Adrenal gland (tissue), 12 donors: ENCODE results near the gene PFN1. TPM values are rescaled to one million over a fixed set of nuclear protein-coding genes. Genes with fewer than 3 reads are reported as not detected.
A peak's percentile ranks its signal among the peaks of the same experiment; 100 is the strongest.

Source experiments
- DNase-seq, 7 donors: peaks; one replicate each; pipeline ENCODE4 v3.0.0-alpha.2; 2019 to 2020
- H3K27ac ChIP-seq, 5 donors: fragments of 200-600 bp; sonication (generic) in 4 of 5; 1 replicate in 3 of 5; 2 replicates in 2 of 5; pipeline versions ENCODE4 v1.5.1 to v1.8.0; 2016 to 2020; ENCODE audit warnings: mild to moderate bottlenecking in 1 of 5
- H3K27me3 ChIP-seq: fragments of 200-600 bp; 2 replicates; pipeline ENCODE4 v1.8.0; 2021
- H3K36me3 ChIP-seq, 2 donors: fragments of 200-600 bp; replicated peaks in 1 of 2; 1 replicate in 1 of 2; 2 replicates in 1 of 2; pipeline versions ENCODE4 v1.5.1 to v1.8.0; 2018 to 2022
- H3K4me1 ChIP-seq, 2 donors: fragments of 200-600 bp; replicated peaks in 1 of 2; 1 replicate in 1 of 2; 2 replicates in 1 of 2; pipeline versions ENCODE4 v1.5.1 to v1.8.0; 2018 to 2021
- H3K4me3 ChIP-seq, 4 donors: fragments of 200-600 bp; sonication (generic) in 3 of 4; one replicate each; pipeline ENCODE4 v1.5.1; 2016 to 2018
- H3K9me3 ChIP-seq, 3 donors: fragments of 200-600 bp; sonication (generic) in 1 of 3; replicated peaks in 1 of 3; 1 replicate in 2 of 3; 2 replicates in 1 of 3; pipeline versions ENCODE4 v1.5.1 to v1.8.0; 2016 to 2021
- CTCF ChIP-seq, 6 experiments: fragments of 450-650 bp in 4 of 6; fragments of 200-600 bp in 2 of 6; sonication (generic) in 1 of 6; IDR thresholded peaks; 1 replicate in 5 of 6; 2 replicates in 1 of 6; pipeline versions ENCODE4 v1.5.1 to v1.8.0; 2016 to 2021; ENCODE audit warnings: antibody characterized with exemption in 6 of 6, mild to moderate bottlenecking in 2 of 6, moderate library complexity in 1 of 6
- POLR2A ChIP-seq, 2 donors: fragments of 450-650 bp; IDR thresholded peaks; one replicate each; pipeline ENCODE4 v1.6.1; 2017; ENCODE audit warnings: antibody characterized with exemption in 2 of 2, mild to moderate bottlenecking in 2 of 2, moderate library complexity in 1 of 2
- WGBS, 4 donors: extraction: QIAGEN DNeasy Blood & Tissue Kit in 2 of 4; methylation state at CpG; one replicate each; pipeline versions ENCODE4 v1.1.5 to v1.1.7; 2013 to 2017; 5-methylcytosine and 5-hydroxymethylcytosine counted together
- intact Hi-C, 2 donors: fragments of 100-400 bp; cut with DNase I; formaldehyde crosslinking; loops; one replicate each; pipeline versions ENCODE4 v1.14.1 to v1.15.0; 2022 to 2023
- polyA plus RNA-seq, 3 donors: library from polyadenylated mRNA; stranded (reverse); fragments of 200-250 nt in 2 of 3; fragments of 350-450 nt in 1 of 3; fragmentation: Illumina TruSeq in 1 of 3; extraction: RNeasy Lipid Tissue Mini Kit (QIAGEN cat#74804) in 1 of 3; gene quantifications; one replicate each; pipeline ENCODE4 v1.2.3, GENCODE V29; 2013 to 2014
- total RNA-seq, 9 donors: library from RNA; depleted of rRNA in 4 of 9; stranded (reverse); fragments of >200 nt in 4 of 9; fragments of 120-200 nt in 1 of 9; fragmentation: NEBNext Ultra II Directional in 1 of 9; extraction: Animal tissue kit (Norgen Biotek cat#: 25700) in 1 of 9; gene quantifications; one replicate each; pipeline versions ENCODE4 v1.1.0 to v1.2.4, GENCODE V29; 2013 to 2023
- donor health status: healthy with polysubstance abuse.
- donor health status: Bipolar disorder and iron deficiency.
- donor health status: DM: yes; HTN: yes; CAD: no.
- donor health status: DM: no; HTN: no; CAD: no.
- donor health status: DM: no; HTN: no; CAD: no.
- donor health status: DM: yes; HTN: yes; CAD: no.

The PFN1 gene
- total and polyA plus RNA-seq, 12 donors, result 310 to 1,056 (median 423) TPM

- no peaks in the 10 kb centered on the region for H3K27me3 ChIP-seq
- no peak overlapping the region for H3K27ac ChIP-seq
- DNase-seq, result no peak
- peaks cover 0 to 12% of the 10 kb centered on the region in 2 donors for H3K36me3 ChIP-seq
- H3K4me1 ChIP-seq, result peaks cover 8 to 21% of the 10 kb centered on the region in 2 donors
- intact Hi-C loops, result loop anchor here (5.0 to 10.0 kb wide), 2 partner anchors 49 to 62 kb away; partner anchors contain the start of genes CAMTA2 (in 1 of the 2), INCA1 (in 1 of the 2) and KIF1C (in 1 of the 2)
- no peak for TF ChIP-seq POLR2A (IDR thresholded peaks at IDR 0.05)
- TF ChIP-seq CTCF (IDR thresholded peaks at IDR 0.05), result no peak
- no peaks in the 10 kb centered on the region for H3K9me3 ChIP-seq
- no peak overlapping the region for H3K4me3 ChIP-seq
Measured at GRCh38 chr17:4935650-4936049, 12.7 kb downstream of the PFN1 start.

- Histone ChIP-seq H3K9me3 (no peaks in the 10 kb centered on the region), H3K27me3 (no peaks in the 10 kb centered on the region), H3K27ac (no peak overlapping the region), H3K4me1 (peaks cover 8 to 21% of the 10 kb centered on the region in 2 donors), H3K36me3 (peaks cover 0 to 12% of the 10 kb centered on the region in 2 donors), H3K4me3 (no peak overlapping the region)
- DNase-seq, result peak in 1 of 7 donors; percentile 21
- no peak for TF ChIP-seq POLR2A (IDR thresholded peaks at IDR 0.05)
- TF ChIP-seq CTCF (IDR thresholded peaks at IDR 0.05), result peak in 1 of 6 experiments; percentile 34
- 18 to 36% (median 25%) methylated on average over 11 to 14 of the region's 14 CpGs for WGBS, 4 donors
- intact Hi-C loops, result loop anchor here in 1 of 2 donors (10.0 kb wide), 1 partner anchor 50 kb away; the partner anchor contains the start of gene CAMTA2
Measured at GRCh38 chr17:4934173-4934979, 14.0 kb downstream of the PFN1 start.

- WGBS, 4 donors, result 76 to 87% (median 78%) methylated on average over 7 to 16 of the region's 16 CpGs
- Histone ChIP-seq H3K4me1 (peaks cover under 1 to 14% of the 10 kb centered on the region in 2 donors), H3K4me3 (no peak overlapping the region), H3K27me3 (no peaks in the 10 kb centered on the region), H3K27ac (no peak overlapping the region), H3K36me3 (peaks cover 0 to 12% of the 10 kb centered on the region in 2 donors), H3K9me3 (no peaks in the 10 kb centered on the region)
- intact Hi-C loops, result loop anchor here in 1 of 2 donors (10.0 kb wide), 1 partner anchor 51 kb away; the partner anchor contains the start of gene CAMTA2
- TF ChIP-seq POLR2A (IDR thresholded peaks at IDR 0.05), result no peak
- no peak for TF ChIP-seq CTCF (IDR thresholded peaks at IDR 0.05)
- DNase-seq, result no peak
Measured at GRCh38 chr17:4933646-4934045, 14.7 kb downstream of the PFN1 start.

GRCh38 chr17:4932756-4933155 is 15.6 kb downstream of the PFN1 start:
- TF ChIP-seq POLR2A (IDR thresholded peaks at IDR 0.05), result no peak
- TF ChIP-seq CTCF (IDR thresholded peaks at IDR 0.05), result no peak
- intact Hi-C loops, result loop anchor here in 1 of 2 donors (10.0 kb wide), 1 partner anchor 52 kb away; the partner anchor contains the start of gene CAMTA2
- 85 to 100% (median 89%) methylated on average over 3 to 12 of the region's 12 CpGs for WGBS, 4 donors
- no peak for DNase-seq
- Histone ChIP-seq H3K27ac (no peak overlapping the region), H3K4me3 (no peak overlapping the region), H3K9me3 (no peaks in the 10 kb centered on the region), H3K36me3 (peaks cover 0 to 8% of the 10 kb centered on the region in 2 donors), H3K4me1 (peaks cover 0 to 7% of the 10 kb centered on the region in 2 donors), H3K27me3 (no peaks in the 10 kb centered on the region)
